WTC11 (cell line): ENCODE data around the gene ZMYND8. TPM values are rescaled to one million over a fixed set of nuclear protein-coding genes. Genes with fewer than 3 reads are reported as not detected.
"Not testable (repeated sequence)": the region's sequence is repeated elsewhere in the genome, so short reads cannot be mapped to it uniquely, and the experiment has no call there.

Source experiments
- ATAC-seq: fragments of 200-7000 bp; cut with Tn5 transposase; 2 replicates; pipeline ENCODE4 v1.10.0; 2021; ENCODE audit warnings: mild to moderate bottlenecking, moderate library complexity
- CTCF ChIA-PET: fragments of 300-600 bp; sonication (Branson Sonifier 250); formaldehyde crosslinking; loops from one replicate; lab custom pipeline; 2021; ENCODE audit warnings: antibody characterized with exemption; lab: Charles Lee
- POLR2A ChIA-PET: fragments of 350-600 bp; sonication (Branson Sonifier 250); formaldehyde crosslinking; loops from one replicate; lab custom pipeline; 2021; ENCODE audit warnings: antibody characterized with exemption; lab: Charles Lee
- DNase-seq: peaks from one replicate; pipeline ENCODE4 v3.0.0; 2021; ENCODE audit warnings: low spot score
- H3K27ac Mint-ChIP-seq: 2 replicates; pipeline ENCODE4 v1.8.0; 2021; ENCODE audit warnings: mixed read lengths
- H3K27me3 Mint-ChIP-seq: 2 replicates; pipeline ENCODE4 v1.8.0; 2021; ENCODE audit warnings: low read depth, mild to moderate bottlenecking, moderate library complexity, mixed read lengths
- H3K36me3 Mint-ChIP-seq: 2 replicates; pipeline ENCODE4 v1.8.0; 2021; ENCODE audit warnings: mixed read lengths
- H3K4me1 Mint-ChIP-seq: 2 replicates; pipeline ENCODE4 v1.8.0; 2022; ENCODE audit warnings: mixed read lengths
- H3K4me3 Mint-ChIP-seq: 2 replicates; pipeline ENCODE4 v1.8.0; 2021; ENCODE audit warnings: mild to moderate bottlenecking, moderate library complexity, mixed read lengths
- H3K9me3 Mint-ChIP-seq: 2 replicates; pipeline ENCODE4 v1.8.0; 2021; ENCODE audit warnings: mixed read lengths
- E2F4 ChIP-seq: sonication (generic); formaldehyde crosslinking; IDR thresholded peaks from 2 replicates; pipeline ENCODE4 v1.8.1; 2022; ENCODE audit warnings: low read depth, mild to moderate bottlenecking, moderate library complexity, missing genetic modification reagents, borderline replicate concordance
- ELF4 ChIP-seq: sonication (generic); formaldehyde crosslinking; IDR thresholded peaks from 2 replicates; pipeline ENCODE4 v1.8.1; 2022; ENCODE audit warnings: low read depth, mild to moderate bottlenecking, moderate library complexity, missing genetic modification reagents
- FOXJ3 ChIP-seq: sonication (generic); formaldehyde crosslinking; IDR thresholded peaks from 2 replicates; pipeline ENCODE4 v1.9.0; 2021; ENCODE audit warnings: missing genetic modification reagents, mild to moderate bottlenecking, borderline replicate concordance
- HMGA2 ChIP-seq: fragments of 250-450 bp; sonication (Bioruptor Pico); IDR thresholded peaks from 2 replicates; pipeline ENCODE4 v1.4.0; 2021; ENCODE audit warnings: mild to moderate bottlenecking, moderate library complexity
- HMGXB4 ChIP-seq: sonication (generic); formaldehyde crosslinking; IDR thresholded peaks from 2 replicates; pipeline ENCODE4 v1.8.1; 2023; ENCODE audit warnings: mild to moderate bottlenecking, moderate library complexity, missing genetic modification reagents
- JAZF1 ChIP-seq: fragments of 250-450 bp; sonication (Bioruptor Pico); IDR thresholded peaks from 2 replicates; pipeline ENCODE4 v1.9.0; 2021; ENCODE audit warnings: moderate library complexity, mild to moderate bottlenecking, inconsistent platforms
- JUN ChIP-seq: sonication (generic); formaldehyde crosslinking; IDR thresholded peaks from 2 replicates; pipeline ENCODE4 v1.8.0; 2023; ENCODE audit warnings: mild to moderate bottlenecking, missing genetic modification reagents
- MLX ChIP-seq: sonication (generic); formaldehyde crosslinking; IDR thresholded peaks from 2 replicates; pipeline ENCODE4 v1.8.1; 2023; ENCODE audit warnings: mild to moderate bottlenecking, missing genetic modification reagents, moderate library complexity
- PRDM15 ChIP-seq: sonication (generic); formaldehyde crosslinking; IDR thresholded peaks from 2 replicates; pipeline ENCODE4 v1.8.0; 2022; ENCODE audit warnings: missing genetic modification reagents
- RELA ChIP-seq: sonication (generic); formaldehyde crosslinking; IDR thresholded peaks from 2 replicates; pipeline ENCODE4 v1.8.1; 2022; ENCODE audit warnings: missing genetic modification reagents, mild to moderate bottlenecking, borderline replicate concordance
- SMAD3 ChIP-seq: sonication (generic); formaldehyde crosslinking; IDR thresholded peaks from 2 replicates; pipeline ENCODE4 v1.8.0; 2022; ENCODE audit warnings: missing genetic modification reagents, mild to moderate bottlenecking, borderline replicate concordance
- ZNF138 ChIP-seq: sonication (generic); formaldehyde crosslinking; conservative IDR thresholded peaks from 2 replicates; pipeline ENCODE4 v1.8.1; 2022; ENCODE audit warnings: mild to moderate bottlenecking, moderate library complexity, missing genetic modification reagents
- ZNF219 ChIP-seq: sonication (generic); formaldehyde crosslinking; IDR thresholded peaks from 2 replicates; pipeline ENCODE4 v1.8.0; 2023; ENCODE audit warnings: missing genetic modification reagents, mild to moderate bottlenecking, borderline replicate concordance
- total RNA-seq: library from RNA; stranded (reverse); gene quantifications from 3 replicates; pipeline ENCODE4 v1.2.3, GENCODE V29; 2021
- TF ChIP-seq, protein P1 (sequence below): fragments of 250-450 bp; sonication (Bioruptor Pico); IDR thresholded peaks from 2 replicates; pipeline ENCODE4 v1.9.0; 2021; ENCODE audit warnings: moderate library complexity, mild to moderate bottlenecking, inconsistent platforms, borderline replicate concordance
- TF ChIP-seq, protein P2 (sequence below): sonication (generic); formaldehyde crosslinking; IDR thresholded peaks from 2 replicates; pipeline ENCODE4 v1.8.0; 2023; ENCODE audit warnings: missing genetic modification reagents, mild to moderate bottlenecking, borderline replicate concordance

ZMYND8 gene
- total RNA-seq, 1 experiment from 2014 or later, result 114 TPM

- Mint-ChIP-seq H3K9me3 (no peaks in the 10 kb centered on the region), H3K27ac (no peak overlapping the region), H3K27me3 (no peaks in the 10 kb centered on the region), H3K36me3 (peaks cover 82% of the 10 kb centered on the region), H3K4me1 (peaks cover 17% of the 10 kb centered on the region), H3K4me3 (no peak overlapping the region)
- ChIA-PET POLR2A (interaction anchor here (0.6 kb wide), 1 partner anchor 78 kb away, joined by 8 read pairs; no protein-coding TSS in a partner anchor), CTCF (interaction anchor here (1.6 kb wide), 1 partner anchor 94 kb away, joined by 12 read pairs; no protein-coding TSS in a partner anchor)
- TF ChIP-seq ELF4 (CRISPR knock-in tag) (no peak), PRDM15 (no peak), RELA (CRISPR knock-in tag) (no peak), JUN (no peak)
- TF ChIP-seq, protein P1, sequence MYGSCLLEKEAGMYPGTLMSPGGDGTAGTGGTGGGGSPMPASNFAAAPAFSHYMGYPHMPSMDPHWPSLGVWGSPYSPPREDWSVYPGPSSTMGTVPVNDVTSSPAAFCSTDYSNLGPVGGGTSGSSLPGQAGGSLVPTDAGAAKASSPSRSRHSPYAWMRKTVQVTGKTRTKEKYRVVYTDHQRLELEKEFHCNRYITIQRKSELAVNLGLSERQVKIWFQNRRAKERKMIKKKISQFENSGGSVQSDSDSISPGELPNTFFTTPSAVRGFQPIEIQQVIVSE (CRISPR knock-in tag), result no peak
- TF ChIP-seq, protein P2, sequence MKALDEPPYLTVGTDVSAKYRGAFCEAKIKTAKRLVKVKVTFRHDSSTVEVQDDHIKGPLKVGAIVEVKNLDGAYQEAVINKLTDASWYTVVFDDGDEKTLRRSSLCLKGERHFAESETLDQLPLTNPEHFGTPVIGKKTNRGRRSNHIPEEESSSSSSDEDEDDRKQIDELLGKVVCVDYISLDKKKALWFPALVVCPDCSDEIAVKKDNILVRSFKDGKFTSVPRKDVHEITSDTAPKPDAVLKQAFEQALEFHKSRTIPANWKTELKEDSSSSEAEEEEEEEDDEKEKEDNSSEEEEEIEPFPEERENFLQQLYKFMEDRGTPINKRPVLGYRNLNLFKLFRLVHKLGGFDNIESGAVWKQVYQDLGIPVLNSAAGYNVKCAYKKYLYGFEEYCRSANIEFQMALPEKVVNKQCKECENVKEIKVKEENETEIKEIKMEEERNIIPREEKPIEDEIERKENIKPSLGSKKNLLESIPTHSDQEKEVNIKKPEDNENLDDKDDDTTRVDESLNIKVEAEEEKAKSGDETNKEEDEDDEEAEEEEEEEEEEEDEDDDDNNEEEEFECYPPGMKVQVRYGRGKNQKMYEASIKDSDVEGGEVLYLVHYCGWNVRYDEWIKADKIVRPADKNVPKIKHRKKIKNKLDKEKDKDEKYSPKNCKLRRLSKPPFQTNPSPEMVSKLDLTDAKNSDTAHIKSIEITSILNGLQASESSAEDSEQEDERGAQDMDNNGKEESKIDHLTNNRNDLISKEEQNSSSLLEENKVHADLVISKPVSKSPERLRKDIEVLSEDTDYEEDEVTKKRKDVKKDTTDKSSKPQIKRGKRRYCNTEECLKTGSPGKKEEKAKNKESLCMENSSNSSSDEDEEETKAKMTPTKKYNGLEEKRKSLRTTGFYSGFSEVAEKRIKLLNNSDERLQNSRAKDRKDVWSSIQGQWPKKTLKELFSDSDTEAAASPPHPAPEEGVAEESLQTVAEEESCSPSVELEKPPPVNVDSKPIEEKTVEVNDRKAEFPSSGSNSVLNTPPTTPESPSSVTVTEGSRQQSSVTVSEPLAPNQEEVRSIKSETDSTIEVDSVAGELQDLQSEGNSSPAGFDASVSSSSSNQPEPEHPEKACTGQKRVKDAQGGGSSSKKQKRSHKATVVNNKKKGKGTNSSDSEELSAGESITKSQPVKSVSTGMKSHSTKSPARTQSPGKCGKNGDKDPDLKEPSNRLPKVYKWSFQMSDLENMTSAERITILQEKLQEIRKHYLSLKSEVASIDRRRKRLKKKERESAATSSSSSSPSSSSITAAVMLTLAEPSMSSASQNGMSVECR (CRISPR knock-in tag), result no peak
- DNase-seq (no peak), ATAC-seq (no peak)
Measured at GRCh38 chr20:47290008-47290407, 66.5 kb downstream of the ZMYND8 start.

DNA sequence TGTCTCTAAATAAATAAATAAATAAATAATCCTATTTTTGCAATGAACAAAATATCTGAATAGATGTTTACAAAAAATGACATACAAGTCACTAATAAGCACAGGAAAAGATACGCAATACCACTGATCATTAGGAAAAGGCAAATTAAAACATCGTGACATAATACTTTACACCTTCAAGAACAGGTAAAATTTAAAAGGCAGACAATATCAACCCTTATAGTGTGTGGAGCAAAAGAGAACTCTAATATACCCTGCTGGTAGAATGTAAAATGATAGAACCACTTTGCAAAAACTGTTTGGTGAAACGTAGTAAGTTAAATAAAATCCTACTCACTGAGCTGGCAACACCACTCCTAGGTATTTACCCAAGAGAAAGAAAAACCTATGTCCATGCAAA, 67.4 kb downstream of the ZMYND8 start:
- CTCF ChIA-PET, result interaction anchor here (1.6 kb wide), 1 partner anchor 95 kb away, joined by 12 read pairs; no protein-coding TSS in a partner anchor
- H3K36me3 Mint-ChIP-seq, result peaks cover 82% of the 10 kb centered on the region
- TF ChIP-seq ZNF138 (no peak), HMGXB4 (CRISPR knock-in tag) (no peak), ZNF219 (CRISPR knock-in tag) (no peak), HMGA2 (CRISPR knock-in tag) (no peak), MLX (CRISPR knock-in tag) (no peak), SMAD3 (CRISPR knock-in tag) (no peak), JUN (no peak), E2F4 (CRISPR knock-in tag) (no peak), JAZF1 (CRISPR knock-in tag) (no peak), FOXJ3 (no peak), ELF4 (CRISPR knock-in tag) (no peak)
- TF ChIP-seq, all 79 proteins: peak for 0
- peak overlapping the region; percentile 50 for H3K27ac Mint-ChIP-seq
- no peak for DNase-seq
- POLR2A ChIA-PET, result no interaction called here
- H3K4me3 Mint-ChIP-seq, result no peak overlapping the region
- H3K9me3 Mint-ChIP-seq, result no peaks in the 10 kb centered on the region
- no peak for ATAC-seq
- H3K4me1 Mint-ChIP-seq, result peaks cover 10% of the 10 kb centered on the region
- no peaks in the 10 kb centered on the region for H3K27me3 Mint-ChIP-seq

GRCh38 chr20:47288530-47288929, 68.0 kb downstream of the ZMYND8 start:
- H3K27me3 Mint-ChIP-seq, POLR2A ChIA-PET, H3K4me1 Mint-ChIP-seq, H3K9me3 Mint-ChIP-seq, ATAC-seq, H3K4me3 Mint-ChIP-seq, DNase-seq: not testable (repeated sequence)
- peak overlapping the region; percentile 63; the same call in 1 of the 2 replicates for H3K27ac Mint-ChIP-seq
- peaks cover 83% of the 10 kb centered on the region for H3K36me3 Mint-ChIP-seq
- CTCF ChIA-PET, result interaction anchor here (0.6 to 1.5 kb wide), 2 partner anchors 46 to 83 kb away, joined by 3 read pairs; no protein-coding TSS in a partner anchor
